Neural cell (in vitro differentiated cells): Measurements from ENCODE around the gene HEG1. TPM values are rescaled to one million over a fixed set of nuclear protein-coding genes. Genes with fewer than 3 reads are reported as not detected.

Source experiments
- H2AFZ ChIP-seq: fragments of 200-600, 300-800 bp; sonication (generic), shearing (Covaris generic); 2 replicates; pipeline ENCODE4 v1.6.0; 2014; ENCODE audit warnings: low read depth, mild to moderate bottlenecking, antibody characterized with exemption, low read length, moderate library complexity
- H3F3A ChIP-seq: fragments of 200-600 bp; shearing (Covaris generic); 2 replicates; pipeline ENCODE4 v1.6.1; 2016; ENCODE audit warnings: mild to moderate bottlenecking, moderate library complexity, mixed read lengths, antibody characterized with exemption, low read length; ENCODE audit not compliant: insufficient read depth, poor library complexity, severe bottlenecking
- H3K27ac ChIP-seq: fragments of 200-600, 300-800 bp; sonication (generic), shearing (Covaris generic); 2 replicates; pipeline ENCODE4 v1.5.1; 2014; ENCODE audit warnings: mild to moderate bottlenecking, low read length, moderate library complexity
- H3K27me3 ChIP-seq: fragments of 300-800, 200-600 bp; sonication (generic), shearing (Covaris generic); 2 replicates; pipeline ENCODE4 v1.6.0; 2014; ENCODE audit warnings: mild to moderate bottlenecking, low read depth, low read length, moderate library complexity; ENCODE audit not compliant: insufficient read depth
- H3K36me3 ChIP-seq: fragments of 300-800, 200-600 bp; sonication (generic), shearing (Covaris generic); 2 replicates; pipeline ENCODE4 v1.5.1; 2014; ENCODE audit warnings: mild to moderate bottlenecking, antibody characterized with exemption, low read length, moderate library complexity; ENCODE audit not compliant: insufficient read depth
- H3K4me2 ChIP-seq: fragments of 300-800, 200-600 bp; sonication (generic), shearing (Covaris generic); 2 replicates; pipeline ENCODE4 v1.6.0; 2014; ENCODE audit warnings: mild to moderate bottlenecking, low read length
- H3K4me3 ChIP-seq: fragments of 300-800, 200-600 bp; sonication (generic), shearing (Covaris generic); 2 replicates; pipeline ENCODE4 v1.5.1; 2014; ENCODE audit warnings: mild to moderate bottlenecking, low read length, moderate library complexity
- H3K79me2 ChIP-seq: fragments of 200-600 bp; shearing (Covaris generic); replicated peaks from 2 replicates; pipeline ENCODE4 v1.6.0; 2014; ENCODE audit warnings: mild to moderate bottlenecking, low read length, moderate library complexity; ENCODE audit not compliant: insufficient read depth
- H3K9ac ChIP-seq: fragments of 300-800, 200-600 bp; sonication (generic), shearing (Covaris generic); 2 replicates; pipeline ENCODE4 v1.6.1; 2016; ENCODE audit warnings: mild to moderate bottlenecking, low read length, mixed read lengths
- H3K9me2 ChIP-seq: fragments of 200-600 bp; shearing (Covaris generic); 2 replicates; pipeline ENCODE4 v1.6.1; 2016; ENCODE audit warnings: mild to moderate bottlenecking, low read length, mixed read lengths; ENCODE audit not compliant: insufficient read depth
- H3K9me3 ChIP-seq: fragments of 200-600, 300-800 bp; sonication (generic), shearing (Covaris generic); 2 replicates; pipeline ENCODE4 v1.6.1; 2016; ENCODE audit warnings: mild to moderate bottlenecking, mixed run types, low read length, moderate library complexity, mixed read lengths
- H4K20me1 ChIP-seq: fragments of 200-600 bp; shearing (Covaris generic); 2 replicates; pipeline ENCODE4 v1.6.1; 2016; ENCODE audit warnings: mild to moderate bottlenecking, mixed run types; ENCODE audit not compliant: insufficient read depth
- EP300 ChIP-seq: fragments of 450-650 bp; conservative IDR thresholded peaks from 2 replicates; pipeline ENCODE4 v1.6.1; 2014; ENCODE audit warnings: antibody characterized with exemption, mild to moderate bottlenecking, moderate library complexity; ENCODE audit not compliant: poor library complexity, severe bottlenecking
- EZH2 ChIP-seq: fragments of 200-600, 300-800 bp; shearing (Covaris generic), sonication (generic); IDR thresholded peaks from 2 replicates; pipeline ENCODE4 v1.6.1; 2014; ENCODE audit warnings: antibody characterized with exemption, low read length, borderline replicate concordance, mild to moderate bottlenecking; ENCODE audit not compliant: insufficient read depth, poor library complexity, severe bottlenecking
- MXI1 ChIP-seq: fragments of 450-650 bp; conservative IDR thresholded peaks from 2 replicates; pipeline ENCODE4 v1.6.1; 2014; ENCODE audit warnings: antibody characterized with exemption, mild to moderate bottlenecking; ENCODE audit not compliant: poor library complexity, severe bottlenecking
- POLR2AphosphoS5 ChIP-seq: IDR thresholded peaks from 2 replicates; pipeline ENCODE4 v1.6.1; 2012
- RAD21 ChIP-seq: fragments of 450-650 bp; conservative IDR thresholded peaks from 2 replicates; pipeline ENCODE4 v1.6.1; 2014; ENCODE audit warnings: antibody characterized with exemption, mild to moderate bottlenecking, moderate library complexity
- SMC3 ChIP-seq: fragments of 450-650 bp; conservative IDR thresholded peaks from 2 replicates; pipeline ENCODE4 v1.6.1; 2014; ENCODE audit warnings: antibody characterized with exemption, mild to moderate bottlenecking, moderate library complexity; ENCODE audit not compliant: poor library complexity
- TAF1 ChIP-seq: IDR thresholded peaks from 2 replicates; pipeline ENCODE4 v1.6.1; 2012; ENCODE audit warnings: low read depth
- polyA plus RNA-seq: library from polyadenylated mRNA; depleted of rRNA; stranded (reverse); fragments of >200 nt; gene quantifications from 2 replicates; pipeline ENCODE4 v1.2.3, GENCODE V29; 2014
- TF ChIP-seq, protein P1 (sequence below): IDR thresholded peaks from 2 replicates; pipeline ENCODE4 v1.6.1; 2012; ENCODE audit warnings: borderline replicate concordance
- TF ChIP-seq, protein P2 (sequence below): fragments of 450-650 bp; IDR thresholded peaks from 2 replicates; pipeline ENCODE4 v1.5.1; 2014; ENCODE audit warnings: antibody characterized with exemption, mild to moderate bottlenecking, moderate library complexity; ENCODE audit not compliant: poor library complexity, severe bottlenecking

The HEG1 gene
- polyA plus RNA-seq, 1 donor from 2014 or later, result 0.48 TPM

DNA sequence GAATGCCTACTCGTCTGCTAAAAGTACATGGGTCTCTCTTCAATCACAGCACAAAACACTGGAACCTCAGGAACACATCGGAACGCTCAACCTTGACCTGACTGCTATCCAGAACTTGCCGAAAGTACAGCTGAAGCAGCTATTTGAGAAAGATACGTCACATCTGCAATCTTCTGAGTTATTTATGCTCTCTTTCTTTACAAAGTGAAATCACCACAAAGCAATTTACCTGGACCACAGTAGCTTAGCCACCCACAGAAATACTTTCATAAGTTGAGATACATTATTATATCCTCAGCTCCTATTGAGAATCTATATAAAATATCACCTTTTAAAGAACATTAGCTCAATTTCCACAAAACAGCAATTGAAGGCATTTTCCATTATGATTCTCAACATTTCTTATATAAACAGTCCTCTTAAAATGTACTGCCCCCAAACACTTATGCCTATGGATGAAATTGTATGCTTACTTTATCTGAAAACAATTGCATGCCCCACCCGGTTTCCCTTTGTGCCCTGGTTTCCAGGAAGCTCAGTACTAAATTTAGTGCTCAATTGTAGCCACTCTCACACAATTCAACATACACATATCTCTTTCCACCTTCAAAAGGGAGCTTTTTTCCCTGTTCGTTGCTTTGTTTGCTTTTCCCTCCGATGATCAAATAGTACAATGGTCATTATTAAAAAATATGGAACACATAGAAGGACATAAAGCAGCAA is 31.8 kb downstream of the HEG1 start:
- H4K20me1 ChIP-seq, result no peaks in the 10 kb centered on the region

DNA sequence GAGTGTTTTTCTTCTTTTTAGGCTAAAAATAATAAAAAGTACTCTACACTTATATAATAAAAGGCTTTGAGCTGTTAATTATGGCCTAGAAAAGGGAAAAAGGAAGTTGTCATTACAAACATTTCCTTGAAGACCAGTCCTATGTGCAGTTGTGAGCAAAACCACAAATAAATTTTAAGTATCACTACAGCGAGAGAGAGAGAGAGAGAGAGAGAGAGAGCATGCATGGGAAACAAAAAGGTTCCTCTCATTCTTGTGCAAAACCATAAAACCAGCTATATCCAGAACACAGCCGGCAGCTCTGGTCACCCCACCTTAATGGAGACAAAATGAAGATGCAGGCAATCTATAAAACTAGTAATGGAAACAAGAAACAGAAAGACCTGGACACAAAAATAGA is 33.6 kb downstream of the HEG1 start:
- Histone ChIP-seq H3K27me3 (no peaks in the 10 kb centered on the region), H3K9me2 (no peaks in the 10 kb centered on the region), H3K79me2 (no peaks in the 10 kb centered on the region), H3K36me3 (no peaks in the 10 kb centered on the region), H3K9ac (no peak overlapping the region), H4K20me1 (no peaks in the 10 kb centered on the region), H3K4me2 (no peak overlapping the region), H2AFZ (no peak overlapping the region), H3K9me3 (no peaks in the 10 kb centered on the region), H3F3A (no peaks in the 10 kb centered on the region), H3K27ac (no peak overlapping the region), H3K4me3 (no peak overlapping the region)
- TF ChIP-seq POLR2AphosphoS5, result no peak
- no peak for TF ChIP-seq RAD21
- TF ChIP-seq TAF1, result no peak
- no peak for TF ChIP-seq MXI1
- TF ChIP-seq, protein P1, sequence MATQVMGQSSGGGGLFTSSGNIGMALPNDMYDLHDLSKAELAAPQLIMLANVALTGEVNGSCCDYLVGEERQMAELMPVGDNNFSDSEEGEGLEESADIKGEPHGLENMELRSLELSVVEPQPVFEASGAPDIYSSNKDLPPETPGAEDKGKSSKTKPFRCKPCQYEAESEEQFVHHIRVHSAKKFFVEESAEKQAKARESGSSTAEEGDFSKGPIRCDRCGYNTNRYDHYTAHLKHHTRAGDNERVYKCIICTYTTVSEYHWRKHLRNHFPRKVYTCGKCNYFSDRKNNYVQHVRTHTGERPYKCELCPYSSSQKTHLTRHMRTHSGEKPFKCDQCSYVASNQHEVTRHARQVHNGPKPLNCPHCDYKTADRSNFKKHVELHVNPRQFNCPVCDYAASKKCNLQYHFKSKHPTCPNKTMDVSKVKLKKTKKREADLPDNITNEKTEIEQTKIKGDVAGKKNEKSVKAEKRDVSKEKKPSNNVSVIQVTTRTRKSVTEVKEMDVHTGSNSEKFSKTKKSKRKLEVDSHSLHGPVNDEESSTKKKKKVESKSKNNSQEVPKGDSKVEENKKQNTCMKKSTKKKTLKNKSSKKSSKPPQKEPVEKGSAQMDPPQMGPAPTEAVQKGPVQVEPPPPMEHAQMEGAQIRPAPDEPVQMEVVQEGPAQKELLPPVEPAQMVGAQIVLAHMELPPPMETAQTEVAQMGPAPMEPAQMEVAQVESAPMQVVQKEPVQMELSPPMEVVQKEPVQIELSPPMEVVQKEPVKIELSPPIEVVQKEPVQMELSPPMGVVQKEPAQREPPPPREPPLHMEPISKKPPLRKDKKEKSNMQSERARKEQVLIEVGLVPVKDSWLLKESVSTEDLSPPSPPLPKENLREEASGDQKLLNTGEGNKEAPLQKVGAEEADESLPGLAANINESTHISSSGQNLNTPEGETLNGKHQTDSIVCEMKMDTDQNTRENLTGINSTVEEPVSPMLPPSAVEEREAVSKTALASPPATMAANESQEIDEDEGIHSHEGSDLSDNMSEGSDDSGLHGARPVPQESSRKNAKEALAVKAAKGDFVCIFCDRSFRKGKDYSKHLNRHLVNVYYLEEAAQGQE, result no peak
- TF ChIP-seq EZH2, result no peak
- TF ChIP-seq EP300, result no peak
- TF ChIP-seq, protein P2, sequence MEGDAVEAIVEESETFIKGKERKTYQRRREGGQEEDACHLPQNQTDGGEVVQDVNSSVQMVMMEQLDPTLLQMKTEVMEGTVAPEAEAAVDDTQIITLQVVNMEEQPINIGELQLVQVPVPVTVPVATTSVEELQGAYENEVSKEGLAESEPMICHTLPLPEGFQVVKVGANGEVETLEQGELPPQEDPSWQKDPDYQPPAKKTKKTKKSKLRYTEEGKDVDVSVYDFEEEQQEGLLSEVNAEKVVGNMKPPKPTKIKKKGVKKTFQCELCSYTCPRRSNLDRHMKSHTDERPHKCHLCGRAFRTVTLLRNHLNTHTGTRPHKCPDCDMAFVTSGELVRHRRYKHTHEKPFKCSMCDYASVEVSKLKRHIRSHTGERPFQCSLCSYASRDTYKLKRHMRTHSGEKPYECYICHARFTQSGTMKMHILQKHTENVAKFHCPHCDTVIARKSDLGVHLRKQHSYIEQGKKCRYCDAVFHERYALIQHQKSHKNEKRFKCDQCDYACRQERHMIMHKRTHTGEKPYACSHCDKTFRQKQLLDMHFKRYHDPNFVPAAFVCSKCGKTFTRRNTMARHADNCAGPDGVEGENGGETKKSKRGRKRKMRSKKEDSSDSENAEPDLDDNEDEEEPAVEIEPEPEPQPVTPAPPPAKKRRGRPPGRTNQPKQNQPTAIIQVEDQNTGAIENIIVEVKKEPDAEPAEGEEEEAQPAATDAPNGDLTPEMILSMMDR, result no peak
- TF ChIP-seq SMC3, result no peak

More for the DNA sequence above, 31.8 kb downstream of the HEG1 start:
- H3K9me2 ChIP-seq, result no peaks in the 10 kb centered on the region
- H3K4me3 ChIP-seq, result no peak overlapping the region
- no peaks in the 10 kb centered on the region for H3K79me2 ChIP-seq
- no peak overlapping the region for H3K4me2 ChIP-seq
- H3K9me3 ChIP-seq, result no peaks in the 10 kb centered on the region
- H3K27me3 ChIP-seq, result no peaks in the 10 kb centered on the region
- no peaks in the 10 kb centered on the region for H3F3A ChIP-seq
- H3K27ac ChIP-seq, result no peak overlapping the region
- no peak overlapping the region for H3K9ac ChIP-seq
- no peaks in the 10 kb centered on the region for H3K36me3 ChIP-seq
- TF ChIP-seq EZH2 (no peak), EP300 (no peak), TAF1 (no peak), SMC3 (no peak), RAD21 (no peak), POLR2AphosphoS5 (no peak), MXI1 (no peak)
- TF ChIP-seq, protein P2, result no peak
- TF ChIP-seq, protein P1, result no peak
- no peak overlapping the region for H2AFZ ChIP-seq
